Muscle of leg (tissue), 11 donors: Measurements from ENCODE around the gene PDGFRB. TPM values are rescaled to one million over a fixed set of nuclear protein-coding genes. Genes with fewer than 3 reads are reported as not detected.

Experiments
- DNase-seq: peaks from one replicate; pipeline ENCODE4 v3.0.0; 2013
- H3K27ac ChIP-seq: one replicate; pipeline ENCODE4 v1.5.1; 2013; ENCODE audit warnings: mild to moderate bottlenecking, low read length, control low read depth
- H3K27me3 ChIP-seq: one replicate; pipeline ENCODE4 v1.6.1; 2013; ENCODE audit warnings: low read length; ENCODE audit not compliant: control insufficient read depth, insufficient read depth
- H3K36me3 ChIP-seq: one replicate; pipeline ENCODE4 v1.6.1; 2013; ENCODE audit warnings: low read length; ENCODE audit not compliant: control insufficient read depth, insufficient read depth
- H3K4me1 ChIP-seq: one replicate; pipeline ENCODE4 v1.6.1; 2013; ENCODE audit warnings: low read length; ENCODE audit not compliant: control insufficient read depth, insufficient read depth
- H3K4me3 ChIP-seq: one replicate; pipeline ENCODE4 v1.5.1; 2013; ENCODE audit warnings: low read length, control low read depth
- H3K9me3 ChIP-seq: replicated peaks from 2 replicates; pipeline ENCODE4 v1.6.1; 2013; ENCODE audit warnings: low read depth, low read length; ENCODE audit not compliant: control insufficient read depth
- WGBS: methylation state at CpG from one replicate; pipeline ENCODE4 v1.1.5; 2013; ENCODE audit warnings: missing lambda C conversion rate; ENCODE audit not compliant: insufficient coverage; 5-methylcytosine and 5-hydroxymethylcytosine counted together
- polyA plus RNA-seq, 8 donors: library from polyadenylated mRNA; unstranded; fragments of 120-200 nt; gene quantifications; one replicate each; pipeline versions ENCODE4 v1.2.1 to v1.2.3, GENCODE V29; 2013; ENCODE audit warnings: inconsistent platforms in 1 of 8, low replicate concordance in 1 of 8; ENCODE audit not compliant: insufficient read length in 8 of 8, insufficient read depth in 1 of 8
- total RNA-seq: library from RNA; stranded (reverse); fragments of 120-200 nt; gene quantifications from one replicate; pipeline ENCODE4 v1.2.4, GENCODE V29; 2013

PDGFRB gene
- total and polyA plus RNA-seq, 9 donors: 109 to 152 (median 129) TPM

- Histone ChIP-seq H3K9me3 (no peaks in the 10 kb centered on the region), H3K4me3 (no peak overlapping the region), H3K4me1 (peaks cover 56% of the 10 kb centered on the region), H3K27ac (no peak overlapping the region), H3K27me3 (peaks cover 19% of the 10 kb centered on the region), H3K36me3 (no peaks in the 10 kb centered on the region)
- no CpG with 5 or more reads among the region's 2 CpGs for WGBS
- no peak for DNase-seq
Measured at GRCh38 chr5:150184006-150184405, 28.4 kb upstream of the PDGFRB start.

GRCh38 chr5:150183436-150183835 lies 27.8 kb upstream of the PDGFRB start:
- Histone ChIP-seq H3K4me3 (no peak overlapping the region), H3K9me3 (no peaks in the 10 kb centered on the region), H3K27me3 (peaks cover 14% of the 10 kb centered on the region), H3K27ac (no peak overlapping the region), H3K4me1 (peaks cover 51% of the 10 kb centered on the region), H3K36me3 (no peaks in the 10 kb centered on the region)
- WGBS: 83% methylated on average over 12 of the region's 12 CpGs
- no peak for DNase-seq

- no peak for DNase-seq
- Histone ChIP-seq H3K36me3 (no peaks in the 10 kb centered on the region), H3K27me3 (peaks cover 7% of the 10 kb centered on the region), H3K9me3 (no peaks in the 10 kb centered on the region), H3K27ac (no peak overlapping the region), H3K4me3 (no peak overlapping the region), H3K4me1 (peaks cover 51% of the 10 kb centered on the region)
- WGBS: 94% methylated on average over 10 of the region's 10 CpGs
Measured at GRCh38 chr5:150182774-150183173, 27.1 kb upstream of the PDGFRB start.

- no peak overlapping the region for H3K27ac ChIP-seq
- H3K36me3 ChIP-seq: no peaks in the 10 kb centered on the region
- no peaks in the 10 kb centered on the region for H3K9me3 ChIP-seq
- DNase-seq: no peak
- peaks cover 5% of the 10 kb centered on the region for H3K27me3 ChIP-seq
- H3K4me1 ChIP-seq: peaks cover 55% of the 10 kb centered on the region
- WGBS: 74% methylated on average over 6 of the region's 9 CpGs
- H3K4me3 ChIP-seq: no peak overlapping the region
Measured at GRCh38 chr5:150181766-150182545, 26.3 kb upstream of the PDGFRB start.

DNA sequence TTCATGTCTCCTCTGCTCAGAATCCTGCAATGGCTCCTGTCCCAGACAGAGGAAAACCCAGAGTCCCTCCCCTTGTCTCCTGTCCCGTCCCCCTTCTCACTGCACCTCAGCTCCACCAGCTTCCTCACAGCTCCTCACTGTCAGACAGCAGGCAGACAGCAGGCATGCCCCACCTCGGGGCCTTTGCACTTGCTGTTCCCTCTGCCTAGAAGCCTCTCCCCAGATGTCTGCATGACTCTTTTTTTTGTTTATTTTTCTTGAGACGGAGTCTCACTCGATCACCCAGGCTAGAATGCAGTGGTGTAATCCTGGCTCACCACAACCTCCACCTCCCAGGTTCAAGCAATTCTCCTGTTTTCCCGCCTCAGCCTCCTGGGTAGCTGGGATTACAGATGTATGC lies 25.4 kb upstream of the PDGFRB start:
- Histone ChIP-seq H3K4me1 (peaks cover 60% of the 10 kb centered on the region), H3K27me3 (peaks cover 2% of the 10 kb centered on the region), H3K27ac (peak overlapping the region; percentile 94), H3K4me3 (no peak overlapping the region), H3K36me3 (no peaks in the 10 kb centered on the region), H3K9me3 (no peaks in the 10 kb centered on the region)
- no peak for DNase-seq
- WGBS: 23% methylated on average over 4 of the region's 5 CpGs

- no peaks in the 10 kb centered on the region for H3K9me3 ChIP-seq
- H3K27me3 ChIP-seq: peaks cover 2% of the 10 kb centered on the region
- H3K4me1 ChIP-seq: peaks cover 66% of the 10 kb centered on the region
- peak overlapping the region; percentile 94 for H3K27ac ChIP-seq
- DNase-seq: peak; percentile 98
- WGBS: 11% methylated on average over 18 of the region's 18 CpGs
- H3K36me3 ChIP-seq: no peaks in the 10 kb centered on the region
- H3K4me3 ChIP-seq: no peak overlapping the region
Measured at GRCh38 chr5:150180241-150181026, 24.8 kb upstream of the PDGFRB start.

GRCh38 chr5:150179019-150179620 lies 23.5 kb upstream of the PDGFRB start:
- Histone ChIP-seq H3K27me3 (no peaks in the 10 kb centered on the region), H3K4me3 (no peak overlapping the region), H3K9me3 (no peaks in the 10 kb centered on the region), H3K27ac (no peak overlapping the region), H3K4me1 (peaks cover 68% of the 10 kb centered on the region), H3K36me3 (no peaks in the 10 kb centered on the region)
- WGBS: 70% methylated on average over 7 of the region's 7 CpGs
- DNase-seq: no peak

- Histone ChIP-seq H3K4me3 (no peak overlapping the region), H3K27ac (no peak overlapping the region), H3K9me3 (no peaks in the 10 kb centered on the region), H3K4me1 (peaks cover 63% of the 10 kb centered on the region), H3K27me3 (no peaks in the 10 kb centered on the region), H3K36me3 (no peaks in the 10 kb centered on the region)
- DNase-seq: no peak
- WGBS: no CpG with 5 or more reads among the region's 4 CpGs
Measured at GRCh38 chr5:150178262-150178661, 22.6 kb upstream of the PDGFRB start.

- Histone ChIP-seq H3K9me3 (no peaks in the 10 kb centered on the region), H3K4me1 (peaks cover 63% of the 10 kb centered on the region), H3K27me3 (no peaks in the 10 kb centered on the region), H3K4me3 (no peak overlapping the region), H3K27ac (no peak overlapping the region), H3K36me3 (no peaks in the 10 kb centered on the region)
- no CpG with 5 or more reads among the region's 4 CpGs for WGBS
- DNase-seq: no peak
Measured at GRCh38 chr5:150177721-150178120, 22.1 kb upstream of the PDGFRB start.
